Peyer's patch (tissue), 4 donors: Measurements from ENCODE around the gene MED6. TPM values are rescaled to one million over a fixed set of nuclear protein-coding genes. Genes with fewer than 3 reads are reported as not detected.

Experiments
- DNase-seq, 3 donors: peaks; one replicate each; pipeline ENCODE4 v3.0.0-alpha.2; 2017 to 2019
- H3K27ac ChIP-seq, 4 donors: fragments of 200-600 bp; sonication (generic); one replicate each; pipeline ENCODE4 v1.5.1; 2016 to 2019
- H3K27me3 ChIP-seq, 2 donors: fragments of 200-600 bp; sonication (generic); one replicate each; pipeline ENCODE4 v1.5.1; 2019
- H3K36me3 ChIP-seq, 3 donors: fragments of 200-600 bp; sonication (generic); one replicate each; pipeline ENCODE4 v1.5.1; 2016 to 2019
- H3K4me1 ChIP-seq, 4 donors: fragments of 200-600 bp; sonication (generic); one replicate each; pipeline ENCODE4 v1.5.1; 2016 to 2019
- H3K4me3 ChIP-seq, 4 donors: fragments of 200-600 bp; sonication (generic); 1 replicate in 3 of 4; 2 replicates in 1 of 4; pipeline ENCODE4 v1.5.1; 2016 to 2019; ENCODE audit warnings: mild to moderate bottlenecking in 1 of 4
- H3K9me3 ChIP-seq, 4 donors: fragments of 200-600 bp; sonication (generic); one replicate each; pipeline ENCODE4 v1.5.1; 2016 to 2019; ENCODE audit warnings: mild to moderate bottlenecking in 1 of 4
- POLR2A ChIP-seq, 2 donors: fragments of 450-650 bp; IDR thresholded peaks; one replicate each; pipeline ENCODE4 v1.5.1; 2017; ENCODE audit warnings: antibody characterized with exemption in 2 of 2, mild to moderate bottlenecking in 2 of 2, moderate library complexity in 2 of 2
- total RNA-seq, 4 donors: library from RNA; depleted of rRNA; stranded (reverse); fragments of >200 nt; gene quantifications; one replicate each; pipeline ENCODE4 v1.1.0, GENCODE V29; 2016
- TF ChIP-seq, protein P1 (sequence below), 6 experiments: fragments of 450-650 bp in 4 of 6; fragments of 200-600 bp in 2 of 6; sonication (generic) in 1 of 6; IDR thresholded peaks; one replicate each; pipeline ENCODE4 v1.5.1; 2017 to 2019; ENCODE audit warnings: antibody characterized with exemption in 6 of 6, mild to moderate bottlenecking in 3 of 6, moderate library complexity in 1 of 6

Gene MED6
- total RNA-seq, result 10 to 100 TPM; 26.0 to 42.1 (median 28.1) TPM

DNA sequence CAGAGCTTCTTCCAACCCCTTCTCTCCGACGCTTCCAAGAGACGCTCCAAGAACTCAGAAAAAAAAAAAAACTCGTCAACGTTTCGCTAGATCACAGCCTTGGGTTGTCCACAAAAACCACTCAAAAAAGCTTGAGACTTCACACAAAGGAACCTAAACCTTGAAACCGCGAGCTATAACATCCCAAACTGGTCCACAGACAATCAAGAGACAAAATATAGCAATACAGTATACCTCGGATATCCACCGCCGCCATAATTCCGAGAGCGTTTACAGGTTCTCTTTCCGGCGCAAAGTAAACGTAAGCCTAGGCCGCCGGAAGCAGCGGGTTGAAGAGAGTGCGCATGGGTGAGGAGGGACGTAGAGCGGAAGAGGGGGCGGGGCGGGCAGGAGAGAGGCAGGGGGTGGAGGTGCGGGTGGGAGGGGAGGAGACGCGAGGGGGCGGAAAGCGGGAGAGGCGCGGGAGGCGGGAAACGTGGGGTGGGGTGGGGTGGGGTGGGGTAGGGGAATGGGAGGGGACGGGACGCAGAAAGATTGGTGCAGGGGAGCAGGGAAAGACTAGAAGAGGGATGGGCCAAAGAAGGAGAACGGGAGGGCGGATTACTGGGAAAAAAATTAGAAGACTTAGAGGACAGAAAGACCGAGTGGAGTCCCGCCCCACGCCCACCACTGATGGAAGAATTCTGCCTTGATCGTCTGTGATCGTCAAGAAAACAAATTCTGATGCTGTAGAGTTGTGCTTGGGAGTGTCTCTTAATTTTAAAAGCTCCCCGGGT lies at the start of gene MED6:
Gene MED6 (minus strand): TSS at position 274 of the 776 bp plus-strand sequence. CDS start 18 bp downstream, at position 256.
- H3K27ac ChIP-seq, result peak within 1 kb of the TSS; percentile 60 to 74 (median 67)
- H3K9me3 ChIP-seq, result no peaks in the 10 kb centered on the region
- TF ChIP-seq, protein P1, sequence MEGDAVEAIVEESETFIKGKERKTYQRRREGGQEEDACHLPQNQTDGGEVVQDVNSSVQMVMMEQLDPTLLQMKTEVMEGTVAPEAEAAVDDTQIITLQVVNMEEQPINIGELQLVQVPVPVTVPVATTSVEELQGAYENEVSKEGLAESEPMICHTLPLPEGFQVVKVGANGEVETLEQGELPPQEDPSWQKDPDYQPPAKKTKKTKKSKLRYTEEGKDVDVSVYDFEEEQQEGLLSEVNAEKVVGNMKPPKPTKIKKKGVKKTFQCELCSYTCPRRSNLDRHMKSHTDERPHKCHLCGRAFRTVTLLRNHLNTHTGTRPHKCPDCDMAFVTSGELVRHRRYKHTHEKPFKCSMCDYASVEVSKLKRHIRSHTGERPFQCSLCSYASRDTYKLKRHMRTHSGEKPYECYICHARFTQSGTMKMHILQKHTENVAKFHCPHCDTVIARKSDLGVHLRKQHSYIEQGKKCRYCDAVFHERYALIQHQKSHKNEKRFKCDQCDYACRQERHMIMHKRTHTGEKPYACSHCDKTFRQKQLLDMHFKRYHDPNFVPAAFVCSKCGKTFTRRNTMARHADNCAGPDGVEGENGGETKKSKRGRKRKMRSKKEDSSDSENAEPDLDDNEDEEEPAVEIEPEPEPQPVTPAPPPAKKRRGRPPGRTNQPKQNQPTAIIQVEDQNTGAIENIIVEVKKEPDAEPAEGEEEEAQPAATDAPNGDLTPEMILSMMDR (IDR thresholded peaks at IDR 0.05), result no peak
- TF ChIP-seq POLR2A (IDR thresholded peaks at IDR 0.05), result no peak
- no peaks in the 10 kb centered on the region for H3K27me3 ChIP-seq
- H3K36me3 ChIP-seq, result peaks cover 0 to 18% (median 0%) of the 10 kb centered on the region in 3 donors
- peak within 1 kb of the TSS; percentile 61 to 75 (median 67) for H3K4me3 ChIP-seq
- H3K4me1 ChIP-seq, result peaks cover 0 to 10% (median 8%) of the 10 kb centered on the region in 4 donors
- DNase-seq, result peak; percentile 90 to 97 (median 91)

DNA sequence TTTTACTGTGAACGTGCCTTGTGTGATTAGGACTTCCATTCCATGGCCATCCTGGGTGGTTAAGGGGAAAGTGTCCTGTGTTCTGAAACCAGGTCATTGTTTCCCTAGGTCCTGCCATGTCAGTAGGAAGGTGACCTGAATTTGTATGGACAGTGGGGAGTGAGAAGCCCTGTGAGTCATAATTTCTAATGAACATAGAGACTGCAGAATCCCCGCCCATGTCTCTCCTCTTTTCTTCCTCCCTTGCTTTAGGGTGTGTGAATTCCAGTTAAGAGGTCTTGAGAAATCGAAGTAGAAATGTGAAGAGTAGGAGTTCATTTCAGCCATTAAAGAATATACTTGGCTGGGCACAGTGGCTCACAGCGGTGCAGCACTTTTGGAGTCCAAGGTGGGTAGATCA lies 49.3 kb upstream of the MED6 start:
- H3K36me3 ChIP-seq, result no peaks in the 10 kb centered on the region
- no peak for DNase-seq
- H3K4me3 ChIP-seq, result no peak overlapping the region
- no peak for TF ChIP-seq POLR2A (IDR thresholded peaks at IDR 0.05)
- TF ChIP-seq, protein P1 (IDR thresholded peaks at IDR 0.05), result no peak
- H3K9me3 ChIP-seq, result no peaks in the 10 kb centered on the region
- no peaks in the 10 kb centered on the region for H3K27me3 ChIP-seq
- no peak overlapping the region for H3K27ac ChIP-seq
- no peaks in the 10 kb centered on the region for H3K4me1 ChIP-seq

- TF ChIP-seq, protein P1 (IDR thresholded peaks at IDR 0.05), result no peak
- TF ChIP-seq POLR2A (IDR thresholded peaks at IDR 0.05), result no peak
- H3K27me3 ChIP-seq, result no peaks in the 10 kb centered on the region
- no peak overlapping the region for H3K27ac ChIP-seq
- no peaks in the 10 kb centered on the region for H3K36me3 ChIP-seq
- no peak for DNase-seq
- H3K9me3 ChIP-seq, result no peaks in the 10 kb centered on the region
- no peaks in the 10 kb centered on the region for H3K4me1 ChIP-seq
- H3K4me3 ChIP-seq, result no peak overlapping the region
Observed at GRCh38 chr14:70648346-70648745, 47.9 kb upstream of the MED6 start.

DNA sequence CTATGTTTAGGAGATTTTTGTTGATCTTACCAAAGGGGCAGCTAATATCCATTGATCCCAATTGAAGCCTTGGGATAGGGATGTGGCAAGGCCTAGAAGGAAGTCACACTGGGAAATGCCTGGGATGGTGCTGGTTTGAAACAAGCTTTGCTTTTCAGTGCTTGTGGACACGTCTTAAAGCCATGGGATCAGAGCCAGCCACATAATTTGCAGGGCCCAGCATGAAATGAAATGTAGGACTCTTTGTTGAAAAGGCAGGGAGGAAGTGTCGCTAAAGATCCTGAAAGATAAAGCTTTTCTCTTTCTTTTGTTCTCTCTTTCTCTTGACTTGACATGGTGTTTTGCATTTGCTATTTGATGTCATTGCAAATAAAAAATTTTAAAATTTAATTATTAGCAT lies 46.2 kb upstream of the MED6 start:
- DNase-seq, result no peak
- Histone ChIP-seq H3K4me3 (no peak overlapping the region), H3K36me3 (no peaks in the 10 kb centered on the region), H3K4me1 (peaks cover 0 to 7% (median 0%) of the 10 kb centered on the region in 4 donors), H3K27me3 (no peaks in the 10 kb centered on the region), H3K27ac (no peak overlapping the region), H3K9me3 (no peaks in the 10 kb centered on the region)
- TF ChIP-seq, protein P1 (IDR thresholded peaks at IDR 0.05), result no peak
- no peak for TF ChIP-seq POLR2A (IDR thresholded peaks at IDR 0.05)

DNA sequence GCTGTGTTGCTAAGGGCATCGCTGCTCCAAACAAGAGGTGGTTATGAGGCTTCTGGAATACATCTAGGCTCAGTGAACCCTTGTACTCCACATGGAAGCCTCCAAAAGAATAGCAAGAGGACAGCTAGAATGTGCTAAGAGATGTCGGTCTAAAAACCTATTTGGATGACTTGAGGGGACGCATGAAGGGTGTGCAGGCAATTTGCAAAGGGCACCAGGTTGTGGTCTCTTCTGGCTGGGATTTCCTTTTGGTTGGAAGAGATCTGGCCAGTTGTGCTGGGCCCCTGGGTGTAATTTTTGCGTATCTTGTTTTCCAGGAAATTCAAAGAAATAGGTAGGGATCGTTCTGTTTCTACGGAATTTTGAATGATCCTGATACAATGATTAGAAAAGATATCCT lies 45.4 kb upstream of the MED6 start:
- no peaks in the 10 kb centered on the region for H3K36me3 ChIP-seq
- no peak overlapping the region for H3K4me3 ChIP-seq
- no peaks in the 10 kb centered on the region for H3K9me3 ChIP-seq
- H3K4me1 ChIP-seq, result peaks cover 0 to 10% (median 0%) of the 10 kb centered on the region in 4 donors
- H3K27me3 ChIP-seq, result no peaks in the 10 kb centered on the region
- TF ChIP-seq, protein P1 (IDR thresholded peaks at IDR 0.05), result no peak
- no peak for TF ChIP-seq POLR2A (IDR thresholded peaks at IDR 0.05)
- DNase-seq, result no peak
- H3K27ac ChIP-seq, result no peak overlapping the region
